OCI-M1 (cell line): Measurements from ENCODE around the gene TLCD2.
"Not testable (repeated sequence)": the region's sequence is repeated elsewhere in the genome, so short reads cannot be mapped to it uniquely, and the experiment has no call there.

Experiments
- DNase-seq: peaks from one replicate; lab custom pipeline; 2025; lab: John Stamatoyannopoulos, UW

The TLCD2 gene

GRCh38 chr17:1735834-1736347 is 25.7 kb upstream of the TLCD2 start:
- DNase-seq = no peak

GRCh38 chr17:1735418-1735817 is 25.2 kb upstream of the TLCD2 start:
- DNase-seq = no peak

- DNase-seq = no peak
These were observed 23.6 kb upstream of the TLCD2 start for GRCh38 chr17:1733759-1734158.

- no peak for DNase-seq
These were observed 22.7 kb upstream of the TLCD2 start for GRCh38 chr17:1732833-1733321.

- no peak for DNase-seq
These were observed 22.2 kb upstream of the TLCD2 start for GRCh38 chr17:1732241-1732832.

- no peak for DNase-seq
These were observed 21.0 kb upstream of the TLCD2 start for GRCh38 chr17:1731194-1731506.

GRCh38 chr17:1730326-1731193 is 20.4 kb upstream of the TLCD2 start:
- DNase-seq = peak; percentile 91

GRCh38 chr17:1729966-1730325 is 19.8 kb upstream of the TLCD2 start:
- DNase-seq = no peak

GRCh38 chr17:1727876-1728630 is 17.9 kb upstream of the TLCD2 start:
- DNase-seq = no peak

GRCh38 chr17:1727258-1727789 is 17.1 kb upstream of the TLCD2 start:
- DNase-seq = no peak

- no peak for DNase-seq
These were observed 16.6 kb upstream of the TLCD2 start for GRCh38 chr17:1726626-1727257.

GRCh38 chr17:1725642-1726511 is 15.7 kb upstream of the TLCD2 start:
- no peak for DNase-seq

- peak; percentile 73 for DNase-seq
These were observed 14.9 kb upstream of the TLCD2 start for GRCh38 chr17:1724869-1725641.

GRCh38 chr17:1724351-1724868 is 14.2 kb upstream of the TLCD2 start, which contains the start of gene WDR81:
Gene WDR81 (plus strand): TSS chr17:1724704. CDS start chr17:1724960, 256 bp downstream.
- DNase-seq = peak; percentile 80

GRCh38 chr17:1722022-1722421 is 11.8 kb upstream of the TLCD2 start:
- not testable (repeated sequence) for DNase-seq

GRCh38 chr17:1720856-1721386 is 10.7 kb upstream of the TLCD2 start:
- peak; percentile 54 for DNase-seq

- DNase-seq = no peak
These were observed 8.4 kb upstream of the TLCD2 start for GRCh38 chr17:1718362-1719165.

- peak; percentile 97 for DNase-seq
These were observed 6.9 kb upstream of the TLCD2 start for GRCh38 chr17:1716912-1717695.
